Choroid plexus epithelial cell (primary cell): ENCODE results near the gene MIAT.

Experiments used
- DNase-seq: peaks from one replicate; pipeline ENCODE4 v3.0.0-alpha.2; 2010; ENCODE audit warnings: low read depth
- H3K4me3 ChIP-seq: 2 replicates; pipeline ENCODE4 v1.5.1; 2011; ENCODE audit warnings: low read depth, mild to moderate bottlenecking, control low read depth, low read length, moderate library complexity
- TF ChIP-seq, protein P1 (sequence below): conservative IDR thresholded peaks from 2 replicates; pipeline ENCODE4 v1.5.1; 2011; ENCODE audit warnings: low read depth, mild to moderate bottlenecking, control low read depth, inconsistent platforms, low read length, moderate library complexity

Gene MIAT

DNA sequence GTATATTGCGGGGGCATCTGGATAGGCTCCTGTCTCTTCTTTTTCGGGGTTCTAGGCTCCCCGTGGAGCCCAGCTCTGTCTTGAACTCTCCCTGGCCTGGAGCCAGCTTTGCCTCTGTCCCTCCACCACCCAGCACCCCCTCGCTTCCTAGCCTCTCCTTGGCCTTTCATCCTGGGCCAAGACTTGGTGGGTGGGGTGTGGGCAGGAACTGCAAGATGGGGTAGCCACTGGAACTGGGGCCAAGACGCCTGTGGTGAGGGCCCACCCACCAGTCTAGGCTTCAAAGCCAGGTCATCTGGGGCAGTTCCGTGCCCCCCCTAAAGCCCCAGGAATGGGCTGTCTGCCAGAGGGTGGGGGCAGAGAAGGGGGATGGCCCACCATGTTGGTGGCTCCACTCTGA is 37.9 kb upstream of the MIAT start:
- TF ChIP-seq, protein P1, sequence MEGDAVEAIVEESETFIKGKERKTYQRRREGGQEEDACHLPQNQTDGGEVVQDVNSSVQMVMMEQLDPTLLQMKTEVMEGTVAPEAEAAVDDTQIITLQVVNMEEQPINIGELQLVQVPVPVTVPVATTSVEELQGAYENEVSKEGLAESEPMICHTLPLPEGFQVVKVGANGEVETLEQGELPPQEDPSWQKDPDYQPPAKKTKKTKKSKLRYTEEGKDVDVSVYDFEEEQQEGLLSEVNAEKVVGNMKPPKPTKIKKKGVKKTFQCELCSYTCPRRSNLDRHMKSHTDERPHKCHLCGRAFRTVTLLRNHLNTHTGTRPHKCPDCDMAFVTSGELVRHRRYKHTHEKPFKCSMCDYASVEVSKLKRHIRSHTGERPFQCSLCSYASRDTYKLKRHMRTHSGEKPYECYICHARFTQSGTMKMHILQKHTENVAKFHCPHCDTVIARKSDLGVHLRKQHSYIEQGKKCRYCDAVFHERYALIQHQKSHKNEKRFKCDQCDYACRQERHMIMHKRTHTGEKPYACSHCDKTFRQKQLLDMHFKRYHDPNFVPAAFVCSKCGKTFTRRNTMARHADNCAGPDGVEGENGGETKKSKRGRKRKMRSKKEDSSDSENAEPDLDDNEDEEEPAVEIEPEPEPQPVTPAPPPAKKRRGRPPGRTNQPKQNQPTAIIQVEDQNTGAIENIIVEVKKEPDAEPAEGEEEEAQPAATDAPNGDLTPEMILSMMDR: no peak
- DNase-seq: no peak
- H3K4me3 ChIP-seq: no peak overlapping the region

DNA sequence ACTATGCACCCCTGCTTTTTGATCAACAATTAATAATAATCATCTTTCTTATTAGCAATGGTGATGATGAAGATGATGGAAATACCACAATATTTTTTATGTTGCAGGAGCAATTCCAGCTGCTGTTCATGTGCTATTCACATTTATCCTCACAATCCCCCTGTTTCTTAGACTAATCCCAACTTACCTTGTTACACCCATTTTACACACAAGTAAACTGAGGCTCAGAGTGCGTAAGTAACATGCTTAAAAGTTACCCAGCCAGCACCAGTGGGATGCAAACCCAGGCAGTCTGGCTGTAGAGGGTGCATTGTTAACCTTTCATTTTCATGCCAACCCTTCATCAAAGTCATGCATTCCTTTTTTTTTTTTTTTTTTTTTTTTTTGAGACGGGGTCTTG is 37.2 kb upstream of the MIAT start:
- DNase-seq: no peak
- TF ChIP-seq, protein P1: no peak

DNA sequence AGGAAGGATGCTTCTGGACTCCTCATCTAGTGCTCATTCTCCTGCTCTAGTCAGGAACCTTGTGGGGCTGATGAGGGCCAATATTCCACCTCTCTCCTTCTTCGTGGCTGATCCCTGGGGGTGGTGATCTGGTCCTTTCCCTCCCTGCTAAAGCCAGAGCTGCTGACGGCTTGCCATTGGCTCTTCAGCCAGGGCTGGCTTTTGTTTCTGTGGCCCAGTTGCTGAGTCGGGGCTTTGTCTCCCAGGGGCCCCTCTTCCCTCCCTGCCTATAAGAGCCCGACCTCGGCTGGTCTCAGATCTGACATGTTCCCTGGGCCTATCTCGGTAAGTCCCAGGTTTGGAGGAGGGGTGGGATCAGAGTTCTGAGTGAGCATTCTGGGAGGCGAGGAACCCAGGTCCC is 35.7 kb upstream of the MIAT start, which contains the start of gene CRYBA4:
Gene CRYBA4, plus strand, starts transcription at position 301 of the 400 bp plus-strand sequence. CDS start 634 bp downstream, outside the sequence.
- H3K4me3 ChIP-seq: no peak within 1 kb of the TSS
- no peak for DNase-seq
- TF ChIP-seq, protein P1: no peak

More for the DNA sequence above, 37.2 kb upstream of the MIAT start:
- no peak overlapping the region for H3K4me3 ChIP-seq

DNA sequence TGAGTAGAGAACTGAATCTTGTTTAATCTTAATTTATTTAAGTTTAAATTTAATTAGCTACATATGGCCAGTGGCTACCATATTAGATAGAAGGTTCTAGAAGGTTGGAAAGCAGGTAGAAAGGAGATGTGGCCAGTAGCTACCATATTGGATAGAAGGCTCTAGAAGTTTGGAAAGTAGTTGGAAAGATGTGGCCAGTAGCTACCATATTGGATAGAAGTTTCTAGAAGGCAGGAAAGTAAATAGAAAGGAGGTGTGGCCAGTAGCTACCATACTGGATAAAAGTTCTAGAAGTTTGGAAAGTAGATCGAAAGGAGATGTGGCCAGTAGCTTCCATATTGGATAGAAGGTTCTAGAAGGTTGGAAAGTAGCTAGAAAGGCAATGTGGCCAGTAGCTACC is 33.4 kb upstream of the MIAT start:
- no peak for DNase-seq
- TF ChIP-seq, protein P1: no peak
- no peak overlapping the region for H3K4me3 ChIP-seq

DNA sequence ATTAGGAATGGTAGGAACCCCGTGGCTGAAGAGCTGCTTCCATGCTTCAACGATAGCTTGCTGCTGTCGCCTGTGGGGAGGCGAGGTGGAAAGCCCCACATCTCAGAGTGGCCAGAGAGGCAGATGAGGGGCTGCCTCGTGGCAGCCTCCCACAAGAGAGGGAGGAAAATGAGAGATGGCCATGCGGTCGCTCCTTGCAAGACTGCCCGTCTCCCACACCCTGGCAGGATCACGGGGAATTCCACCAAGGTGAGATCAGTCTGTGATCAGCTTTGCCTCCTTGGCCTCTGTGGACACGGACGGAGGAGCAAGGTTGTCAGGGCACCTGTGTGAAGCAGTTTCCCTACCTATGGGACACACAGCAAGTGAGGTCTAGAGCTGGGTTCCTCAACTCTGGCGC is 32.6 kb upstream of the MIAT start:
- DNase-seq: no peak
- TF ChIP-seq, protein P1: no peak
- H3K4me3 ChIP-seq: no peak overlapping the region

DNA sequence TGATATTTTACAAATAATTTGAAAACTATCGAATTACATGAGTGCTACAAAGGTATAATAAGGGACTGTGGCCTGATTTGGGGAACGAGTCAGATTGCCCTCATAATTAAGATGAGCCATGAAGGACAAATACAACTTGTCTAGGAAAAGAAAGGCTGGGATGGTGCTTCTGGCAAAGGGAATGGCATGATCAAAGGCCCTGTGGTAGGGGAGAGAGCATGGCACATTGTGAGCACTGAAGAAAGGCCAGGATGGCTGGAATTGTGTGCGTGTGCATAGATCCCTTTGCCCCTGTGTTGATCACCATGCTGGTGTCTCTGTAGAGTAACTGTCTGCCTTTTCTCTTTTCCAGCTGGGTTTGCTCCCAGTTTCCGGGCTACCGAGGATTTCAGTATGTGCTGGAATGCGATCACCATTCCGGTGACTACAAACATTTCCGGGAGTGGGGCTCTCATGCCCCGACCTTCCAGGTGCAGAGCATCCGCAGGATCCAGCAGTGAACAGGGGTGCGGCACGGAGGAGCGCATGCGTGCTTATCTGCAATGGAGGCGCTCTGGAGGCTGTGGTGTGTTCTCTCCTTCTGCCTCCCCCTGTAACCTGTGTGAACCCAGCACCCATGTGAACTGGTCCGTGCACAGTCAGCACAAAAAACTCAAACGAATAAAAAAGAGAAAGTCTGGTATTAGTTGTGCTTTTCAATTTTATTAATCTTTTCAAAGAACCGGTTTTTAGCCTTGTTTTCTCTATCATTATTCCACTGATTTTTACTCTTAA is 27.2 kb upstream of the MIAT start:
- DNase-seq: no peak
- TF ChIP-seq, protein P1: no peak
- no peak overlapping the region for H3K4me3 ChIP-seq

DNA sequence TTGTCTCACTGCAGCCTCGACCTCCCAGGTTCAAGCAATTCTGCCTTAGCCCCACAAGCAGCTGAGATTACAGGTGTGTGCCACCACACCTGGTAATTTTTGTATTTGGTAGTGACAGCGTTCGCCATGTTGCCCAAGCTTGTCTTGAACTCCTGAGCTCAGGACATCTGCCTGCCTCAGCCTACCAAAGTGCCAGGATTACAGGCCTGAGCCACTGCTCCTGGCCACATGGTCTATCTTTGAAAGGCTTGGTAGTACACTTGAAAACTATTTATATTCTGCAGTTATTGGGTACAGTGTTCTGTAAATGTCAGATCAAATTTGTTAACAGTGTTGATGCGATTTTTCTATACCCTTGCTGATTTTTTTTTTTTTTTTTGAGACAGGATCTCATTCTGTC is 26.1 kb upstream of the MIAT start:
- DNase-seq: no peak
- no peak overlapping the region for H3K4me3 ChIP-seq
- TF ChIP-seq, protein P1: no peak
